MCF 10A (cell line): ENCODE data around the gene FAM136A. TPM values are rescaled to one million over a fixed set of nuclear protein-coding genes. Genes with fewer than 3 reads are reported as not detected.
A peak's percentile ranks its signal among the peaks of the same experiment; 100 is the strongest.

ENCODE experiments used
- BruUV-seq: library from RNA; stranded (reverse); fragments of 400-500 nt; replicated peaks from 2 replicates; lab custom pipeline; 2021; lab: Mats Ljungman, UMichigan
- CTCF ChIA-PET: fragments of 300-600 bp; sonication (Branson Sonifier 250); formaldehyde crosslinking; extraction: SDS; loops from one replicate; lab custom pipeline; 2021; ENCODE audit warnings: antibody characterized with exemption, inconsistent platforms; lab: Yijun Ruan, JAX
- POLR2A ChIA-PET: fragments of 300-600, 350-650 bp; sonication (Branson Sonifier 250); formaldehyde crosslinking; extraction: SDS; loops from one replicate; lab custom pipeline; 2020; ENCODE audit warnings: antibody characterized with exemption, inconsistent platforms; lab: Yijun Ruan, JAX
- DNase-seq: peaks from one replicate; pipeline ENCODE4 v3.0.0-alpha.2; 2018; ENCODE audit not compliant: unreplicated experiment
- H3K27ac Mint-ChIP-seq: one replicate; pipeline ENCODE4 v1.8.0; 2022; ENCODE audit warnings: mild to moderate bottlenecking, low read depth, mixed read lengths; ENCODE audit not compliant: unreplicated experiment
- H3K27me3 Mint-ChIP-seq: one replicate; pipeline ENCODE4 v1.8.0; 2022; ENCODE audit warnings: mixed read lengths; ENCODE audit not compliant: insufficient read depth, unreplicated experiment
- H3K36me3 Mint-ChIP-seq: one replicate; pipeline ENCODE4 v1.8.0; 2022; ENCODE audit warnings: mild to moderate bottlenecking, moderate library complexity, mixed read lengths; ENCODE audit not compliant: insufficient read depth, unreplicated experiment
- H3K4me1 Mint-ChIP-seq: one replicate; pipeline ENCODE4 v1.8.0; 2022; ENCODE audit warnings: mixed read lengths; ENCODE audit not compliant: insufficient read depth, unreplicated experiment
- H3K4me3 Mint-ChIP-seq: one replicate; pipeline ENCODE4 v1.8.0; 2022; ENCODE audit warnings: mild to moderate bottlenecking, moderate library complexity, mixed read lengths; ENCODE audit not compliant: unreplicated experiment
- H3K9me3 Mint-ChIP-seq: one replicate; pipeline ENCODE4 v1.8.0; 2022; ENCODE audit warnings: mixed read lengths; ENCODE audit not compliant: unreplicated experiment
- intact Hi-C: fragments of 100-400 bp; cut with micrococcal nuclease; formaldehyde crosslinking; loops from 2 replicates; pipeline ENCODE4 v1.14.1; 2022
- microRNA-seq: library from miRNA; unstranded; fragments of <30 nt; microRNA quantifications from one replicate; pipeline ENCODE4 v1.2.0, GENCODE V29; 2022
- total RNA-seq: library from RNA; stranded (reverse); gene quantifications from 2 replicates; pipeline ENCODE4 v1.2.3, GENCODE V29; 2022
- TF ChIP-seq, protein P1 (sequence below): fragments of 200-600 bp; IDR thresholded peaks from one replicate; pipeline ENCODE4 v1.8.0; 2022; ENCODE audit warnings: antibody characterized with exemption, mild to moderate bottlenecking; ENCODE audit not compliant: unreplicated experiment

FAM136A gene
- total RNA-seq, 1 experiment from 2014 or later: 38.8 TPM

DNA sequence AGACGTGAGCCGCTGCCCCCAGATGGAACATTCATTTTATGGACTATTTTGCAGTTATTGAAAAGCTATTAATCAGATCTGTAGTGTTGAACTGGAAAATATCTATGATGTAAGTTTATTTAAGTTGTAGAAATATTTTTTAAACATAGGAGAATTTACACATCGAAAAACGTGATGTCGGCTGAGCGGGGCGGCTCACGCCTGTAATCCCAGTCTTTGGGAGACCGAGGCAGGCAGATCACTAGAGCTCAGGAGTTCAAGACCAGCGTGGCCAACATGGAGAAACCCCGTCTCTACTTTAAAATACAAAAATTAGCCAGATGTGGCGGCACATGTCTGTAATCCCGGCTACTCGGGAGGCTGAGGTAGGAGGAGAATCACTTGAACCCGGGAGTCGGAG lies 51.4 kb downstream of the FAM136A start:
- Mint-ChIP-seq H3K9me3 (no peaks in the 10 kb centered on the region), H3K27me3 (no peaks in the 10 kb centered on the region), H3K36me3 (peaks cover 11% of the 10 kb centered on the region), H3K27ac (no peak overlapping the region), H3K4me1 (peaks cover 7% of the 10 kb centered on the region), H3K4me3 (no peak overlapping the region)
- TF ChIP-seq, protein P1, sequence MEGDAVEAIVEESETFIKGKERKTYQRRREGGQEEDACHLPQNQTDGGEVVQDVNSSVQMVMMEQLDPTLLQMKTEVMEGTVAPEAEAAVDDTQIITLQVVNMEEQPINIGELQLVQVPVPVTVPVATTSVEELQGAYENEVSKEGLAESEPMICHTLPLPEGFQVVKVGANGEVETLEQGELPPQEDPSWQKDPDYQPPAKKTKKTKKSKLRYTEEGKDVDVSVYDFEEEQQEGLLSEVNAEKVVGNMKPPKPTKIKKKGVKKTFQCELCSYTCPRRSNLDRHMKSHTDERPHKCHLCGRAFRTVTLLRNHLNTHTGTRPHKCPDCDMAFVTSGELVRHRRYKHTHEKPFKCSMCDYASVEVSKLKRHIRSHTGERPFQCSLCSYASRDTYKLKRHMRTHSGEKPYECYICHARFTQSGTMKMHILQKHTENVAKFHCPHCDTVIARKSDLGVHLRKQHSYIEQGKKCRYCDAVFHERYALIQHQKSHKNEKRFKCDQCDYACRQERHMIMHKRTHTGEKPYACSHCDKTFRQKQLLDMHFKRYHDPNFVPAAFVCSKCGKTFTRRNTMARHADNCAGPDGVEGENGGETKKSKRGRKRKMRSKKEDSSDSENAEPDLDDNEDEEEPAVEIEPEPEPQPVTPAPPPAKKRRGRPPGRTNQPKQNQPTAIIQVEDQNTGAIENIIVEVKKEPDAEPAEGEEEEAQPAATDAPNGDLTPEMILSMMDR: no peak
- no TSS peak for BruUV-seq
- no peak for DNase-seq
- intact Hi-C loops: no loop called here
- CTCF ChIA-PET: interaction anchor here (0.7 kb wide), 1 partner anchor 57 kb away, joined by 5 read pairs; no protein-coding TSS in a partner anchor
- POLR2A ChIA-PET: interaction anchor here (0.7 to 3.2 kb wide), 3 partner anchors 38 to 336 kb away, joined by 3 to 19 read pairs (median 3); partner anchors contain the start of gene MXD1

DNA sequence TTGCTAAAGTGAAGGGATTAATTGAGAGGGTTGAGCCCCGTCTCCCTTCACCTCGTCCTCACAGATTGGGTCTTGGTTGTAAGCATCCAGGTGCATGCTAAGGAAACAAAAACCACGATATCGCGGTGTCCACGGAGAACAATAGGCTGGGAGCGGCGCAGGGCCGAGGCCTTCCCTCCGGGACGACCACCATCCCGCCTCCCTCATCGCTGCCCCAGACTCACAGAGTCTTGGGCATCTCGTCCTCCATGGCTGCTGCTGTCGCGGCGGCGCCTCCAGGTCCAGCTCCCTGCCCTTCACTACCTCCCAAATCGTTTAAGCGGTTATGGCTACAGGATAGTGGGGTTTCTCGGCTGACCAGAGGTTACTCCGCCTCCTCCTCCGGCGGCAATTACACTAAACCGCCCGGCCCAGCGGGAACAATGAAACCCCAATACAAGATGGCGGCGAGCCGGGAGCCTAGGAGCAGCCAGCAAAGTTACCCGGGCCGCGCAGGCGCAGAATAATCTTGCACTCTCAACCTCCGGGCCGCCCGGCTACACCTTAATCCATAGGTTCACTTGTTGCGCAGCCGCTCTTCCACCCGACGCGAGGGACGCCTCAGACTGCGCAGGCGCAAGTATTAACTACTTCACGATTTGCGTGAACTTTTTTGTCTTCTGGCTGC lies 53.6 kb downstream of the FAM136A start, which contains the start of gene TIA1:
TSS of gene TIA1 (minus strand) at position 448 of the 667 bp plus-strand sequence. CDS start at position 250, 198 bp downstream.
- POLR2A ChIA-PET: interaction anchor here (0.7 to 4.1 kb wide), 16 partner anchors 8 to 493 kb away, joined by 3 to 47 read pairs (median 6); partner anchors contain the start of genes C2orf42, FAM136A, MXD1 and PCYOX1
- peaks cover 15% of the 10 kb centered on the region for H3K4me1 Mint-ChIP-seq
- H3K27me3 Mint-ChIP-seq: no peaks in the 10 kb centered on the region
- peak; percentile 99 for DNase-seq
- TF ChIP-seq, protein P1: no peak
- no peaks in the 10 kb centered on the region for H3K9me3 Mint-ChIP-seq
- peaks cover 11% of the 10 kb centered on the region for H3K36me3 Mint-ChIP-seq
- intact Hi-C loops: loop anchor here (1.0 to 5.0 kb wide), 4 partner anchors 44 to 334 kb away; partner anchors contain the start of genes MXD1, PCBP1 and SNRPG
- TSS peak; percentile 71 for BruUV-seq
- peak within 1 kb of the TSS; percentile 82 for H3K4me3 Mint-ChIP-seq
- CTCF ChIA-PET: interaction anchor here (0.6 to 0.7 kb wide), 2 partner anchors 9 to 56 kb away, joined by 4 to 5 read pairs; no protein-coding TSS in a partner anchor
- H3K27ac Mint-ChIP-seq: peak within 1 kb of the TSS; percentile 86

DNA sequence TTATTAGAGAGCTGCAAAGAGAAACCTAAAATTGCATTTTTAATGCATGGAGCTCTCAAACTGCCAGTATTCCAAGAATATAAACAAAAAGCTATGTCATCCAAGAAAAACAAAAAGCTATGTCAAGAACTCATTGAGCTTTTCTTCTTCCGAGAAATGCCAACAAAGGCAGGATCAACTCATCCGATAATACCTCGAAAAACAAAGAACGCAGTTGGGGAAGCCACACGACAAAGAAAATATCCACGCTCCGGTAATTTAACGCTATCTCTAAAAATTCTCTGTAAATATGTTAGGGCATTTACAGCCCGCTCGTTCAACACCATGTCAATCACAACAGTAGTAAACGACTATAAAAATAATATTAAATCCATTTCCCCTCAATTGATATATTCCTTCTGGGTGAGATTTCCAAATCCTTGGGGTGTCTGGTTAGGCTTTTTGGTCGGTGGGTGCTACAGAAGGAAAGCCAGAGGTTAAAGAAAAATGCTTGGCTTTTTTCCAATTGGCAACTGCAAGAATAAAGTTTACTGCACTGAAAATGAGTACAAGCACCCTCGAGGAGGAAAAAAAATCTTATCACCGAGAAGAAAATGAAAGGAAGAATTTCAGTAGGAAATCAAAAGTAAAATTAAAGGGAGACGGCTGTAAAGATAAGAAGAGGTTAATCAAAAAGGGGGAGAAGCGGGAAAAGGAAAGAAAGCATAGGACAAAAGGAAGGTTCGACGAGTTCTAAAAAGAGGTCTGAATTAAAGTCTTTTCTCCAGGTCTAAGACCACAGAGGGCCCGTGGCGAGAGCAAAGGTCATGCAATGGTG lies 54.3 kb downstream of the FAM136A start:
- ChIA-PET POLR2A (interaction anchor here (0.7 to 4.1 kb wide), 22 partner anchors 9 to 1108 kb away, joined by 3 to 47 read pairs (median 6); partner anchors contain the start of genes C2orf42, MXD1, NAGK and PCYOX1), CTCF (interaction anchor here (0.5 kb wide), 1 partner anchor 324 kb away, joined by 3 read pairs; no protein-coding TSS in a partner anchor)
- BruUV-seq: no TSS peak
- TF ChIP-seq, protein P1: no peak
- H3K9me3 Mint-ChIP-seq: no peaks in the 10 kb centered on the region
- peak; percentile 37 for DNase-seq
- H3K4me1 Mint-ChIP-seq: peaks cover 15% of the 10 kb centered on the region
- peaks cover 15% of the 10 kb centered on the region for H3K36me3 Mint-ChIP-seq
- intact Hi-C loops: loop anchor here (1.0 to 5.0 kb wide), 4 partner anchors 45 to 333 kb away; partner anchors contain the start of genes MXD1, PCBP1 and SNRPG
- no peaks in the 10 kb centered on the region for H3K27me3 Mint-ChIP-seq
- H3K4me3 Mint-ChIP-seq: peak overlapping the region; percentile 82
- H3K27ac Mint-ChIP-seq: peak overlapping the region; percentile 86

Small RNA genes within 50 kb of the gene (microRNA-seq; reads per million reads assigned to microRNA genes)
- gene MIR1285-2: not detected

Other genes starting within 250 kb of the FAM136A start
- gene PCBP1, start 214.6 kb downstream of the FAM136A start, total RNA-seq: 259 and 277 TPM in 2 replicates
- gene C2orf42, start 111.0 kb downstream of the FAM136A start, total RNA-seq: 17.6 and 28.5 TPM in 2 replicates
- 75.7 and 83.9 TPM in 2 replicates for gene TIA1, start 53.4 kb downstream of the FAM136A start, total RNA-seq
- 17.4 and 24.8 TPM in 2 replicates for gene PCYOX1, start 43.9 kb downstream of the FAM136A start, total RNA-seq
- gene SNRPG, start 8.3 kb downstream of the FAM136A start, total RNA-seq: 266 and 327 TPM in 2 replicates